H1 (cell line): ENCODE results near the gene FAM181A. TPM values are rescaled to one million over a fixed set of nuclear protein-coding genes. Genes with fewer than 3 reads are reported as not detected.

Experiments used
- CBX5 ChIP-seq: fragments of 300-800, 300-1000 bp; sonication (generic); IDR thresholded peaks from 2 replicates; pipeline ENCODE4 v1.7.1; 2016; ENCODE audit warnings: antibody characterized with exemption, low read length, low read depth
- CBX8 ChIP-seq: fragments of 300-800, 300-1000 bp; sonication (generic); IDR thresholded peaks from 2 replicates; pipeline ENCODE4 v1.7.1; 2016; ENCODE audit warnings: low read depth, low read length, borderline replicate concordance
- CHD1 ChIP-seq: IDR thresholded peaks from 2 replicates; pipeline ENCODE4 v1.6.1; 2012; ENCODE audit warnings: low read depth, low read length, improper control_type of control experiment
- CHD2 ChIP-seq: IDR thresholded peaks from 2 replicates; pipeline ENCODE4 v1.6.1; 2012; ENCODE audit warnings: low read length, improper control_type of control experiment
- FOSL1 ChIP-seq: IDR thresholded peaks from 2 replicates; pipeline ENCODE4 v1.6.1; 2011; ENCODE audit warnings: mild to moderate bottlenecking, low read depth, low read length, moderate library complexity; ENCODE audit not compliant: insufficient read depth
- KDM1A ChIP-seq: fragments of 200-600, 300-600 bp; sonication (generic); IDR thresholded peaks from 2 replicates; pipeline ENCODE4 v1.7.1; 2016; ENCODE audit warnings: mild to moderate bottlenecking, low read length, borderline replicate concordance
- PHF8 ChIP-seq: fragments of 200-600 bp; sonication (generic); conservative IDR thresholded peaks from 2 replicates; pipeline ENCODE4 v1.7.1; 2012; ENCODE audit warnings: low read depth, mild to moderate bottlenecking, inconsistent platforms, low read length, moderate library complexity
- SIRT6 ChIP-seq: IDR thresholded peaks from one replicate; pipeline ENCODE4 v1.7.1; 2012; ENCODE audit warnings: low read length, inconsistent platforms
- SP1 ChIP-seq: IDR thresholded peaks from 2 replicates; pipeline ENCODE4 v1.6.1; 2011; ENCODE audit warnings: low read depth, low read length
- polyA plus RNA-seq, 7 experiments: library from polyadenylated mRNA; depleted of rRNA in 3 of 7; stranded (reverse) in 5 of 7; unstranded in 2 of 7; fragments of >200 nt in 5 of 7; fragments of 200-250 nt in 2 of 7; gene quantifications; 1 replicate in 5 of 7; 2 replicates in 1 of 7; 4 replicates in 1 of 7; pipeline versions ENCODE4 v1.2.1 to v1.2.3, GENCODE V29; 2011 to 2013; ENCODE audit warnings: missing spikeins in 2 of 7, mixed read lengths in 2 of 7
- total RNA-seq: library from RNA; stranded (reverse); fragmentation: NEBNext Ultra II Directional; extraction: Animal tissue kit (Norgen Biotek cat#: 25700); gene quantifications from 2 replicates; pipeline ENCODE4 v1.2.1, GENCODE V29; 2021
- TF ChIP-seq, protein P1 (sequence below): fragments of 300-600 bp; sonication (generic); IDR thresholded peaks from 2 replicates; pipeline ENCODE4 v1.7.1; 2012; ENCODE audit warnings: low read length, moderate library complexity, mild to moderate bottlenecking, inconsistent platforms; ENCODE audit not compliant: insufficient replicate concordance
- TF ChIP-seq, protein P2 (sequence below): IDR thresholded peaks from 2 replicates; pipeline ENCODE4 v1.6.1; 2012; ENCODE audit warnings: inconsistent platforms

Gene FAM181A
- total and polyA plus RNA-seq, 2 of the 8 experiments (the other 6 are each of a cell fraction or from before 2014, with no cell fraction given), result not detected

DNA sequence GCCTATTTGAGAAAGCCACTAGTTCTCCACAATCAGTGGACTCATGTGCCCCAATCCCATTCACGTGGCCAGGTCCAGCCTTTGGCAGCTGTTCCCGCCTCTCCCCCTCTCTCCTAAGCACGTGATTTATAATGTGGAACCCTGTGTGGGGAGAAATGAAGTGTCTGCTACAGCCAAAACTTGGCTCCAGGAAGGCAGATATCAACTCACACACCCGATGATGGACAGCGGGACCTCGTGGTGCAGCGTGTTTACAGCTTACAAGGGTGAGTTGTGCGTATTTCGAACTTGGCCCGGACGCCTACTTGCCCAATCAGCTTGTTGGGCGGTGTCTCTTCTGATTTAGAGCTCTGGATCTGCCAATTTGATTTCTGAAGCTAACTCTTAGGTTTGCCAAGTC lies 38.1 kb upstream of the FAM181A start (continued):
- TF ChIP-seq, protein P1, sequence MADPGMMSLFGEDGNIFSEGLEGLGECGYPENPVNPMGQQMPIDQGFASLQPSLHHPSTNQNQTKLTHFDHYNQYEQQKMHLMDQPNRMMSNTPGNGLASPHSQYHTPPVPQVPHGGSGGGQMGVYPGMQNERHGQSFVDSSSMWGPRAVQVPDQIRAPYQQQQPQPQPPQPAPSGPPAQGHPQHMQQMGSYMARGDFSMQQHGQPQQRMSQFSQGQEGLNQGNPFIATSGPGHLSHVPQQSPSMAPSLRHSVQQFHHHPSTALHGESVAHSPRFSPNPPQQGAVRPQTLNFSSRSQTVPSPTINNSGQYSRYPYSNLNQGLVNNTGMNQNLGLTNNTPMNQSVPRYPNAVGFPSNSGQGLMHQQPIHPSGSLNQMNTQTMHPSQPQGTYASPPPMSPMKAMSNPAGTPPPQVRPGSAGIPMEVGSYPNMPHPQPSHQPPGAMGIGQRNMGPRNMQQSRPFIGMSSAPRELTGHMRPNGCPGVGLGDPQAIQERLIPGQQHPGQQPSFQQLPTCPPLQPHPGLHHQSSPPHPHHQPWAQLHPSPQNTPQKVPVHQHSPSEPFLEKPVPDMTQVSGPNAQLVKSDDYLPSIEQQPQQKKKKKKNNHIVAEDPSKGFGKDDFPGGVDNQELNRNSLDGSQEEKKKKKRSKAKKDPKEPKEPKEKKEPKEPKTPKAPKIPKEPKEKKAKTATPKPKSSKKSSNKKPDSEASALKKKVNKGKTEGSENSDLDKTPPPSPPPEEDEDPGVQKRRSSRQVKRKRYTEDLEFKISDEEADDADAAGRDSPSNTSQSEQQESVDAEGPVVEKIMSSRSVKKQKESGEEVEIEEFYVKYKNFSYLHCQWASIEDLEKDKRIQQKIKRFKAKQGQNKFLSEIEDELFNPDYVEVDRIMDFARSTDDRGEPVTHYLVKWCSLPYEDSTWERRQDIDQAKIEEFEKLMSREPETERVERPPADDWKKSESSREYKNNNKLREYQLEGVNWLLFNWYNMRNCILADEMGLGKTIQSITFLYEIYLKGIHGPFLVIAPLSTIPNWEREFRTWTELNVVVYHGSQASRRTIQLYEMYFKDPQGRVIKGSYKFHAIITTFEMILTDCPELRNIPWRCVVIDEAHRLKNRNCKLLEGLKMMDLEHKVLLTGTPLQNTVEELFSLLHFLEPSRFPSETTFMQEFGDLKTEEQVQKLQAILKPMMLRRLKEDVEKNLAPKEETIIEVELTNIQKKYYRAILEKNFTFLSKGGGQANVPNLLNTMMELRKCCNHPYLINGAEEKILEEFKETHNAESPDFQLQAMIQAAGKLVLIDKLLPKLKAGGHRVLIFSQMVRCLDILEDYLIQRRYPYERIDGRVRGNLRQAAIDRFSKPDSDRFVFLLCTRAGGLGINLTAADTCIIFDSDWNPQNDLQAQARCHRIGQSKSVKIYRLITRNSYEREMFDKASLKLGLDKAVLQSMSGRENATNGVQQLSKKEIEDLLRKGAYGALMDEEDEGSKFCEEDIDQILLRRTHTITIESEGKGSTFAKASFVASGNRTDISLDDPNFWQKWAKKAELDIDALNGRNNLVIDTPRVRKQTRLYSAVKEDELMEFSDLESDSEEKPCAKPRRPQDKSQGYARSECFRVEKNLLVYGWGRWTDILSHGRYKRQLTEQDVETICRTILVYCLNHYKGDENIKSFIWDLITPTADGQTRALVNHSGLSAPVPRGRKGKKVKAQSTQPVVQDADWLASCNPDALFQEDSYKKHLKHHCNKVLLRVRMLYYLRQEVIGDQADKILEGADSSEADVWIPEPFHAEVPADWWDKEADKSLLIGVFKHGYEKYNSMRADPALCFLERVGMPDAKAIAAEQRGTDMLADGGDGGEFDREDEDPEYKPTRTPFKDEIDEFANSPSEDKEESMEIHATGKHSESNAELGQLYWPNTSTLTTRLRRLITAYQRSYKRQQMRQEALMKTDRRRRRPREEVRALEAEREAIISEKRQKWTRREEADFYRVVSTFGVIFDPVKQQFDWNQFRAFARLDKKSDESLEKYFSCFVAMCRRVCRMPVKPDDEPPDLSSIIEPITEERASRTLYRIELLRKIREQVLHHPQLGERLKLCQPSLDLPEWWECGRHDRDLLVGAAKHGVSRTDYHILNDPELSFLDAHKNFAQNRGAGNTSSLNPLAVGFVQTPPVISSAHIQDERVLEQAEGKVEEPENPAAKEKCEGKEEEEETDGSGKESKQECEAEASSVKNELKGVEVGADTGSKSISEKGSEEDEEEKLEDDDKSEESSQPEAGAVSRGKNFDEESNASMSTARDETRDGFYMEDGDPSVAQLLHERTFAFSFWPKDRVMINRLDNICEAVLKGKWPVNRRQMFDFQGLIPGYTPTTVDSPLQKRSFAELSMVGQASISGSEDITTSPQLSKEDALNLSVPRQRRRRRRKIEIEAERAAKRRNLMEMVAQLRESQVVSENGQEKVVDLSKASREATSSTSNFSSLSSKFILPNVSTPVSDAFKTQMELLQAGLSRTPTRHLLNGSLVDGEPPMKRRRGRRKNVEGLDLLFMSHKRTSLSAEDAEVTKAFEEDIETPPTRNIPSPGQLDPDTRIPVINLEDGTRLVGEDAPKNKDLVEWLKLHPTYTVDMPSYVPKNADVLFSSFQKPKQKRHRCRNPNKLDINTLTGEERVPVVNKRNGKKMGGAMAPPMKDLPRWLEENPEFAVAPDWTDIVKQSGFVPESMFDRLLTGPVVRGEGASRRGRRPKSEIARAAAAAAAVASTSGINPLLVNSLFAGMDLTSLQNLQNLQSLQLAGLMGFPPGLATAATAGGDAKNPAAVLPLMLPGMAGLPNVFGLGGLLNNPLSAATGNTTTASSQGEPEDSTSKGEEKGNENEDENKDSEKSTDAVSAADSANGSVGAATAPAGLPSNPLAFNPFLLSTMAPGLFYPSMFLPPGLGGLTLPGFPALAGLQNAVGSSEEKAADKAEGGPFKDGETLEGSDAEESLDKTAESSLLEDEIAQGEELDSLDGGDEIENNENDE, result no peak
- TF ChIP-seq CBX5 (no peak), SIRT6 (no peak), CBX8 (no peak), FOSL1 (no peak), SP1 (no peak), KDM1A (no peak), PHF8 (no peak), CHD1 (no peak), CHD2 (no peak)
- TF ChIP-seq, protein P2, sequence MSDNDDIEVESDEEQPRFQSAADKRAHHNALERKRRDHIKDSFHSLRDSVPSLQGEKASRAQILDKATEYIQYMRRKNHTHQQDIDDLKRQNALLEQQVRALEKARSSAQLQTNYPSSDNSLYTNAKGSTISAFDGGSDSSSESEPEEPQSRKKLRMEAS, result no peak
